Activated T-cell treated with anti-CD3 and anti-CD28 coated beads, Interleukin-2, amount 50 U/mL, for 72 hours (primary cell): ENCODE measurements around the gene ENO2. TPM values are rescaled to one million over a fixed set of nuclear protein-coding genes. Genes with fewer than 3 reads are reported as not detected.

ENCODE experiments used
- ATAC-seq, 2 donors: fragments of 150-1000 bp; cut with Tn5 transposase; replicated peaks in 1 of 2; 2 replicates each; pipeline ENCODE4 v1.10.0; 2021; ENCODE audit warnings: moderate library complexity in 2 of 2, mild to moderate bottlenecking in 1 of 2
- DNase-seq, 2 donors: peaks; one replicate each; pipeline ENCODE4 v3.0.0; 2021 to 2022; ENCODE audit warnings: mixed read lengths in 1 of 2
- H3K27ac Mint-ChIP-seq: one replicate; pipeline ENCODE4 v1.8.0; 2022; ENCODE audit warnings: mild to moderate bottlenecking, moderate library complexity, mixed read lengths
- H3K27me3 Mint-ChIP-seq: one replicate; pipeline ENCODE4 v1.8.0; 2022; ENCODE audit warnings: low read depth, mixed read lengths
- H3K36me3 Mint-ChIP-seq, 2 donors: one replicate each; pipeline ENCODE4 v1.8.0; 2022; ENCODE audit warnings: mixed read lengths in 2 of 2, mild to moderate bottlenecking in 1 of 2; ENCODE audit not compliant: insufficient read depth in 2 of 2
- H3K4me1 Mint-ChIP-seq: one replicate; pipeline ENCODE4 v1.8.0; 2022; ENCODE audit warnings: low read depth, mixed read lengths
- H3K4me3 Mint-ChIP-seq, 2 donors: one replicate each; pipeline ENCODE4 v1.8.0; 2022; ENCODE audit warnings: mild to moderate bottlenecking in 2 of 2, mixed read lengths in 2 of 2, moderate library complexity in 2 of 2
- H3K9me3 Mint-ChIP-seq, 2 donors: one replicate each; pipeline ENCODE4 v1.8.0; 2022; ENCODE audit warnings: mixed read lengths in 2 of 2
- total RNA-seq, 2 donors: library from RNA; stranded (reverse); gene quantifications; one replicate each; pipeline ENCODE4 v1.2.3, GENCODE V29; 2022

ENO2 gene
- total RNA-seq, 2 donors from 2014 or later = 115 to 145 TPM

DNA sequence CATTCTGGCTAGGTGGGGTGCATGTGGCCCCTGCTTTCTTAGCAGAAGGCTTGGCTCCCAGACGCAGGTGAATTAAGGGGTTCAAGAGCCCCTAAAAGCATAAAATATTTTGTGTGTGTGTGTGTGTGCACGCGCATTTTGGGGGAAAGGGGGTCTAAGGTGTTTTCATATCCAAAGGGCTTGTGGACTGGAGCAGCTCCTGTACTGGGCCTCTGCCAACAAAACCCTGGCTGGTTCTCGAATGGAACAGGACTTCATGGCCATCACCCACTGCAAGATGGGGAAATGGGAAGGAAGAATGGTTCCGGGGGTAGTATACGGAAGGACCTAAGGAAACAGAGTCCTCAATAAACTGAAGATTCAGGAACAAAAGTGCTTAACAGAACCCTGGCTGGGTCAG is 9.5 kb downstream of the ENO2 start:
- Mint-ChIP-seq H3K4me3 (no peak overlapping the region), H3K27ac (no peak overlapping the region), H3K4me1 (peaks cover 49% of the 10 kb centered on the region), H3K36me3 (peaks cover 8 to 20% of the 10 kb centered on the region in 2 donors), H3K27me3 (no peaks in the 10 kb centered on the region), H3K9me3 (no peaks in the 10 kb centered on the region)
- ATAC-seq (no peak), DNase-seq (no peak)

DNA sequence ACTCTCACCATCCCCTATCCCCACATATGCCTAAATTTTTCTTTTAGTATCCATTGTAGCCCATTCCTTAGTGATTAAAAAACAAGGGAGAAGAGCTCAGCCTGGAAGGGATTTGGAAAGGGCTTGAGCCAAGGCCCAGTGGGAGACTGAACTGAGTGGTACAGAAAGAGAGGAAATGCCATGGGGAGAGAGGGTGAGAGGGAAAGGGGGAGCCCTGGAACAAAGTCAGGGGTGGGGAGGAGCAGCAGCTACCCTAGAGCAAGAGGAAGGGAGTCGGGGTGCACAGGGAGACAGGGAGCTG is 10.8 kb downstream of the ENO2 start:
- peak overlapping the region; percentile 76 to 77 for H3K4me3 Mint-ChIP-seq

DNA sequence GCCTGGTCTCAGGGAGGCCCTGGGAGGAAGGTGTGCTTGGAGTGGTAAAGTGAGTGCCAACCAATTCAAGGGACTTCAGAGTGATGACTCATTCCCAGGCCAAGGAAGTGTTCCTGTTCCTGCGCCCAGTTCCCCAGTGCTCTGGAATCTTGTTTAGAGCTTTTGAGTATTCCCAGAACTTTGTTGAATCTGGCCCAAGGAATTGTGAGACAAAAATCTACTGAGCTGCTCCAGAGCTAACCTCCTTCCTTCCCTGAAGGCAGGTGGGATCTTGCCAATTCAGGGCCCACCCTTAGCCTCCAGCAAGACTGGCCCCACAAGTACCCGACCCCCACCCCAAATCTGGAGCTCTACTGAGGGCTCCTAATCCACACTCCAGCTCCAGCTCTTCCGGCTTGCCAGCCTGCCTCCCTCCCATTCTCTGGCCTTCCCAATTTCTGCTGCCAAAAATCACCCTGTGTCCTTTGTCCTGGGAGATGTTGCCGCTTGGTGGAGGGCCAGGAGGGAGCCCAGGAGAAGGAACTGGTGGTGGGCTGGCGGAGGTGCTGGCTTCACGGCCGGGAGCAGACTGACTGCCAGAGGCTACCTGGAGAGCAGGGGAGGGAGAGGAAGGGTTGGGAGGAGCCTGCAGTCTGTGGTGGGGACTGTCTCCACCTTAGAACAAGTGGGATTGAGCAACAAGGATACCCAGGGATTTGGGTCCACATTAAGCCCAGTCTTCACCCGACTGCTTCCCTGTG is 11.3 kb downstream of the ENO2 start:
- peaks cover 5 to 11% of the 10 kb centered on the region in 2 donors for H3K36me3 Mint-ChIP-seq
- peak overlapping the region; percentile 26 for H3K27ac Mint-ChIP-seq
- no peaks in the 10 kb centered on the region for H3K27me3 Mint-ChIP-seq
- ATAC-seq = no peak
- peaks cover 55% of the 10 kb centered on the region for H3K4me1 Mint-ChIP-seq
- no peaks in the 10 kb centered on the region for H3K9me3 Mint-ChIP-seq
- peak overlapping the region; percentile 16 to 95 for H3K4me3 Mint-ChIP-seq
- no peak for DNase-seq

More for the DNA sequence above, 10.8 kb downstream of the ENO2 start:
- Mint-ChIP-seq H3K27ac (peak overlapping the region; percentile 48), H3K4me1 (peaks cover 51% of the 10 kb centered on the region), H3K36me3 (peaks cover 5 to 11% of the 10 kb centered on the region in 2 donors), H3K9me3 (no peaks in the 10 kb centered on the region), H3K27me3 (no peaks in the 10 kb centered on the region)
- ATAC-seq = no peak
- DNase-seq = no peak

DNA sequence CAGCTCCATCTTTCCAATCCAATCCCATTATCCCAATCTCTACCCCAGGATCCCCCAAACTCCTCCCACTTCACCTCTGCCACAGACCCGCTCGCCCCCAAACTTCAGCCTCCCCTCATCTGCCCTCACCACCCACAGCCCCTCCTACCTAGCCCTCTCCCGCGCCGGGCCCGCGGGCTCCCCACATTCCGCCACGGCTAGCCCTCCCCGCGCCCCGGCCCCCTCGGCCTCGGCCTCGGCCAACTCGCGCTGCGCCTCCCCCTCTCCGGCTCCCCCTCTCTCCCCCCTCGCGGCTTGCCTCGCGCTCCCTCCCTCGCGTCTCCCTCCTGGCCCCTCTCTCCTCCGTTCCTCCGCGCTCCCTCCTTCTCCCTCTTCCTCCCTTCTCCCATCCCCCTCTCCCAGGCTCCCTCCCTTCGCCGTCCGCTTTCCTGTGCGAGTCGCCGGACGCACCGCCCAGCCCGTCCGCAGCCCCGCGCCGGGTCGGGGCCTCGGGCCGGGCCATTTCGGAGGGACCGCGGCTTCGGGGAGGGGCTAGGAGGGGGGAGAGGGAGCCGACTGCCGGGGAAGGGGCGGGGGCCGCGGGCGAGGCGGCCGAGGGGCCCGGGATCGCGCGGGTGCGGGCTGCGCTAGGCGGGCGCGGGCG is 13.1 kb downstream of the ENO2 start, which contains the start of gene ATN1:
TSS of gene ATN1 (plus strand) at position 581 of the 643 bp plus-strand sequence. CDS start 6,043 bp downstream, outside the sequence.
- ATAC-seq = peak; percentile 50 to 59
- no peaks in the 10 kb centered on the region for H3K27me3 Mint-ChIP-seq
- peak within 1 kb of the TSS; percentile 99 for H3K27ac Mint-ChIP-seq
- peaks cover 69% of the 10 kb centered on the region for H3K4me1 Mint-ChIP-seq
- peak; percentile 59 to 62 for DNase-seq
- peaks cover 2 to 11% of the 10 kb centered on the region in 2 donors for H3K36me3 Mint-ChIP-seq
- H3K4me3 Mint-ChIP-seq = peak within 1 kb of the TSS; percentile 94 to 96
- no peaks in the 10 kb centered on the region for H3K9me3 Mint-ChIP-seq

DNA sequence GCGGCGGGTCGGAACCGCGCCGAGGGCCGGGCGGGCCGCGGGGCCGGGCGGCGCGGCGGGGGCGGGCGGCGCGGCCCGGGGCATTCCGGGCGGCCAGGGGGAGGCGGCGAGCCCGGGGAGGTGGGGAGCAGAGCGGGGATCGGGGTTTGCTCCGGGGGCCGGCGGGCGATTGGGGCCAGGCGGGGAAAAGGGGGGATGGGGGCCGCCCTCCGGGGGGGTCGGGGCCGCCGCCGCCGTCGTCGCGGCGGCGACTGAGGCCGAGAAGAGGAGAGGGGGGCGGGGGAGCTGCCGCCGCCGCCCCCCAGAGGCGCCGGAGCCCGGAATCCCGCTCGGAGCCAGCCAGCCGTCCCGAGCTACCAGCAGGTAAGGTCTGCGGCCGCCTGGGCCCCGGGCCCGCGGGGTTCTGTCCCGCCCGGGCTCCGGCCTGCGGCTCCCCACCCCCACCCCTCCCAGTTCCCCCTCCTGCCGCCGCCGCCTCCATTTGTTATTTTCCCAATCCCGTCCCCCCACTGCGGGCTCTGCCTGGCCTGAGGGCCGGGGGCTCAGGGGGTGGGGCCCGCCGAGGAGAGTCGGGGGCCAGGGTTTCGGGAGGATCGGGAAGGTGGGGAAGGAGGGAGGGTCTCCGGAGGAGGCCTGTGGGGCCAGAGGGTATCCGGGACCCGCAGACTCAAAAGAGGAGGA is 13.8 kb downstream of the ENO2 start:
- Mint-ChIP-seq H3K36me3 (peaks cover 2 to 11% of the 10 kb centered on the region in 2 donors), H3K27ac (peak overlapping the region; percentile 98), H3K4me3 (peak overlapping the region; percentile 92 to 96), H3K9me3 (no peaks in the 10 kb centered on the region), H3K27me3 (no peaks in the 10 kb centered on the region), H3K4me1 (peaks cover 76% of the 10 kb centered on the region)
- ATAC-seq (peak in 1 of 2 donors; percentile 8), DNase-seq (no peak)

DNA sequence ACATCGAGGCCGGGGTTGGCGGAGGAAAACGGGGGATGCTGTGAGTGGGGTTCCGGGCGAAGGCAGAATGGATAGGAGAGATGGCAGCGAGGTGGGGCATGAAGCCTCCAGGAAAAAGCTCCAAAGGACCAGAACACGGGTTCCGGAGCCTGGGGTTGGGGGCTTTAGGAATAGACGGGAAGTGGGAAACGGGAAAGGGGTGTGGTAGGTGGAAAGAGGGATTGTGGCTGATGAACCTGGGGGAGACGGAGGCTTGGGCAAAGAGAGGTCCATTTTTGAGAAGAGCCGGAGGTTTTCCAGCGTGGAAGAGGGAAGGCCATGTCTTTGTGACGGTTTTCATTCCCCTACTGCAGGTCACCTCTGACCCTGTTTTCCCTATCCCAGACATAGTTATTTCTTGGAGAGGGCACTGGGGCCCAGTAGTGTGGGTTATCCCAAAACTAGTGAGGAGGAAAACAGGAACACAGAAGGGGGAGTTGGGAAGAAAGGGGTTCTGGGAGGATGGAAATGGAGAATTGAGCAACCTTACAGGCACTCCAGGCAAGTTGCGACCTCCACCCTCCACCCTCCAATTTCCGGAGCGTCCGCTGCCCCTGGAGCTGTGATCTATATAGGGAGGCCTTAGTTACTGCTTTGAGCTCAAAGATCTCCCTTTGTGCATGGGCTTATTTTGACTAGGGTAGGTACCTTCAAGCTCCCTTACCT is 14.5 kb downstream of the ENO2 start:
- DNase-seq (no peak), ATAC-seq (no peak)
- Mint-ChIP-seq H3K4me3 (peak overlapping the region; percentile 92 to 96), H3K27me3 (no peaks in the 10 kb centered on the region), H3K27ac (peak overlapping the region; percentile 98), H3K4me1 (peaks cover 82% of the 10 kb centered on the region), H3K9me3 (no peaks in the 10 kb centered on the region), H3K36me3 (peaks cover 2 to 13% of the 10 kb centered on the region in 2 donors)

DNA sequence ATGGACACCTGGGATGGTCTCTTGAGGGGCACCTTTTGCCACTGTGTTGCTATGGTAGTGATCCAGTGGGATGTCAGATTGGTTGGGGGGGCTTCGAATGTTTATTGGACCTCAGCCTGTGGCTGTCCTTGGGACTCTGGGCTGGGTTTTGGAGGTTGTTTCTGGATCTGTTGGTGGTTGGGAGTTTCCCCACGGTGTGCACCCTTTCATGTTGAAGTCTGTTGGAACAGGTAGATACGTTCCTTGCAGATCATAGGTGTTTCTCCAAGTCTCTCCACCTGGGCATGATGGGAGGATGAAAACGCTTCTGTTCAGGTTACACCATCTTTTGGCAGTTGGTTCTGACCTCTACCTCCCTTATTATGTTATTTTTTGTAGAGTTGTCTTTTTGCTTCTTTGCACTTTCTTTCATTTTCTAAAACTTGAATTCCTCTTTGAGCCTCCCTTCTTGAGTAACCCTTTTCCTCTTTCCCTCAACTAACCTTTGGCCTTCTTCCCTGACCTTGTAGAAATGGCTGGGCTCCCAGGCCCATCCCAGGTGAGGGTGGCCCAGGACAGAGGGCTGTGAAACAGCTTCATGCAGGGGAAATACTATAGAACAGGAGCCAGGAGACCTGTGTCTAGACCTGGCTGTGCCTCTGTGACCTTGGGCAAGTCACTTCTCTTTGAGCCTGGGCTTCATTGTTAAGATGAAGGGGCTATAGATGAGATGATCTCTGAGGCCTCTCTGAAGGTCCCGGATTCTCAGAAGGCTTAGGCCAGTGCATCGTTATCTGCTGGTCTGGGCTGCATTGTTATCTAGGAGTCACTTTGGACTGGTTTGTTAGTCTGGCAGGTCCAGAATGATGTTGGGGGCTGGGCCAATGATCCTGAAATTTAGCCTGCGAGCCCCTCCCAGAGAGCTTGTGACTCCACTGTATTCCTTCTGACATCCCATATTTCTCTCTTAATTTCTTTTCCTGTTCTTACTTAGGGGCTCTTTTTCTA is 15.4 kb downstream of the ENO2 start:
- H3K27ac Mint-ChIP-seq = peak overlapping the region; percentile 98
- DNase-seq (no peak), ATAC-seq (no peak)
- H3K9me3 Mint-ChIP-seq = no peaks in the 10 kb centered on the region
- peaks cover 2 to 14% of the 10 kb centered on the region in 2 donors for H3K36me3 Mint-ChIP-seq
- peaks cover 83% of the 10 kb centered on the region for H3K4me1 Mint-ChIP-seq
- no peaks in the 10 kb centered on the region for H3K27me3 Mint-ChIP-seq
- H3K4me3 Mint-ChIP-seq = peak overlapping the region; percentile 92 to 96

DNA sequence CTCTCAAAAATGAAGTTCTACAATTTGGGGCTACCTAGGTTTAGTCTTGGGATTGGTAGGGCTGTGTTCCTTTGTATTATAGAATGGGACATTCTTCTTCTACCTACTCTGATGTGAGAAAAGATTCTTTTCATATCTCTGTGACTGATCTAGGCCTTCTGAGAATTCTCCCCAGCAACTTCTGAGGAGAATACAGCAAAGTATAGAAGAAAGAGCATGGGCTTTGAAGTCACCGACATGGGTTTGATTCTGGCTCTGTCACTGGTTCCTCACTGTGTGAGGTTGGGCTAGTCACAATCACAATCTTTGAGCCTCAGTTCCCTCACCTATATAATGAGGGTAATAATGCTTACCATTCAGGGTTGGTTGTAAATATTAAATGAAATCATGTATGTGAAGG is 18.4 kb downstream of the ENO2 start:
- Mint-ChIP-seq H3K36me3 (peaks cover 2 to 9% of the 10 kb centered on the region in 2 donors), H3K4me3 (peak overlapping the region in 1 of 2 donors; percentile 44), H3K27ac (peak overlapping the region; percentile 77)

DNA sequence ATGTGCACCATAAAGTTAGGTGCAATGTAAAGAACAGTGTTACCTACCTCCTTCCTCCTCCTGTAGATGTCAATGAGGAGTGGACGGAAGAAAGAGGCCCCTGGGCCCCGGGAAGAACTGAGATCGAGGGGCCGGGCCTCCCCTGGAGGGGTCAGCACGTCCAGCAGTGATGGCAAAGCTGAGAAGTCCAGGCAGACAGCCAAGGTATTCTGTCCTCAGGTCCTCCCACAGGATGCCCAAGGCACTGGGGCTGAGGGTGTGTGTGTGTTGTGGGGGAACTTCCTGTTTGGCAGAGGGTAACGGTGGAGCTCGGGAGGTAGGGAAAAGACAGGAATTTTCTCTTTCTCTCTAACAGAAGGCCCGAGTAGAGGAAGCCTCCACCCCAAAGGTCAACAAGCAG is 19.7 kb downstream of the ENO2 start:
- no peak for ATAC-seq
- Mint-ChIP-seq H3K4me3 (no peak overlapping the region), H3K27ac (peak overlapping the region; percentile 90), H3K36me3 (peaks cover 0 to 6% of the 10 kb centered on the region in 2 donors), H3K4me1 (peaks cover 85% of the 10 kb centered on the region), H3K27me3 (no peaks in the 10 kb centered on the region), H3K9me3 (no peaks in the 10 kb centered on the region)
- DNase-seq = no peak

More for the DNA sequence above, 18.4 kb downstream of the ENO2 start:
- no peak for ATAC-seq
- Mint-ChIP-seq H3K4me1 (peaks cover 81% of the 10 kb centered on the region), H3K9me3 (no peaks in the 10 kb centered on the region), H3K27me3 (no peaks in the 10 kb centered on the region)
- DNase-seq = no peak

DNA sequence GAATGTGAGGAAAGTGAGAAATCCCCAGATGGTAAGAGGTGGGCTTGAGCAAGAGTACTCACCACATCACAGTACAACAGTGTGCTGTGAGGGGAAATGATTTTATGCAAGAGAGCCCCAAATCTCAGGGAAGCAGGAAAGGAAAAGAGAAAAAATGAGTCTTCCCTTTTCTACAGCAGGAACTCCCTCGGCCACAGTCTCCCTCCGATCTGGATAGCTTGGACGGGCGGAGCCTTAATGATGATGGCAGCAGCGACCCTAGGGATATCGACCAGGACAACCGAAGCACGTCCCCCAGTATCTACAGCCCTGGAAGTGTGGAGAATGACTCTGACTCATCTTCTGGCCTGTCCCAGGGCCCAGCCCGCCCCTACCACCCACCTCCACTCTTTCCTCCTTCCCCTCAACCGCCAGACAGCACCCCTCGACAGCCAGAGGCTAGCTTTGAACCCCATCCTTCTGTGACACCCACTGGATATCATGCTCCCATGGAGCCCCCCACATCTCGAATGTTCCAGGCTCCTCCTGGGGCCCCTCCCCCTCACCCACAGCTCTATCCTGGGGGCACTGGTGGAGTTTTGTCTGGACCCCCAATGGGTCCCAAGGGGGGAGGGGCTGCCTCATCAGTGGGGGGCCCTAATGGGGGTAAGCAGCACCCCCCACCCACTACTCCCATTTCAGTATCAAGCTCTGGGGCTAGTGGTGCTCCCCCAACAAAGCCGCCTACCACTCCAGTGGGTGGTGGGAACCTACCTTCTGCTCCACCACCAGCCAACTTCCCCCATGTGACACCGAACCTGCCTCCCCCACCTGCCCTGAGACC is 21.2 kb downstream of the ENO2 start:
- DNase-seq (no peak), ATAC-seq (no peak)
- H3K4me1 Mint-ChIP-seq = peaks cover 79% of the 10 kb centered on the region
- no peaks in the 10 kb centered on the region for H3K27me3 Mint-ChIP-seq
- H3K9me3 Mint-ChIP-seq = no peaks in the 10 kb centered on the region
- peaks cover 0 to 9% of the 10 kb centered on the region in 2 donors for H3K36me3 Mint-ChIP-seq
- peak overlapping the region; percentile 83 to 96 for H3K4me3 Mint-ChIP-seq
- peak overlapping the region; percentile 94 for H3K27ac Mint-ChIP-seq

DNA sequence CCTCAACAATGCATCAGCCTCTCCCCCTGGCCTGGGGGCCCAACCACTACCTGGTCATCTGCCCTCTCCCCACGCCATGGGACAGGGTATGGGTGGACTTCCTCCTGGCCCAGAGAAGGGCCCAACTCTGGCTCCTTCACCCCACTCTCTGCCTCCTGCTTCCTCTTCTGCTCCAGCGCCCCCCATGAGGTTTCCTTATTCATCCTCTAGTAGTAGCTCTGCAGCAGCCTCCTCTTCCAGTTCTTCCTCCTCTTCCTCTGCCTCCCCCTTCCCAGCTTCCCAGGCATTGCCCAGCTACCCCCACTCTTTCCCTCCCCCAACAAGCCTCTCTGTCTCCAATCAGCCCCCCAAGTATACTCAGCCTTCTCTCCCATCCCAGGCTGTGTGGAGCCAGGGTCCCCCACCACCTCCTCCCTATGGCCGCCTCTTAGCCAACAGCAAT is 21.8 kb downstream of the ENO2 start:
- Mint-ChIP-seq H3K36me3 (peaks cover 0 to 9% of the 10 kb centered on the region in 2 donors), H3K9me3 (no peaks in the 10 kb centered on the region), H3K4me3 (peak overlapping the region; percentile 83 to 96), H3K4me1 (peaks cover 75% of the 10 kb centered on the region), H3K27me3 (no peaks in the 10 kb centered on the region), H3K27ac (peak overlapping the region; percentile 94)
- no peak for ATAC-seq
- DNase-seq = no peak
